ENCODE measurements around the gene EPS8.

Gene EPS8

DNA sequence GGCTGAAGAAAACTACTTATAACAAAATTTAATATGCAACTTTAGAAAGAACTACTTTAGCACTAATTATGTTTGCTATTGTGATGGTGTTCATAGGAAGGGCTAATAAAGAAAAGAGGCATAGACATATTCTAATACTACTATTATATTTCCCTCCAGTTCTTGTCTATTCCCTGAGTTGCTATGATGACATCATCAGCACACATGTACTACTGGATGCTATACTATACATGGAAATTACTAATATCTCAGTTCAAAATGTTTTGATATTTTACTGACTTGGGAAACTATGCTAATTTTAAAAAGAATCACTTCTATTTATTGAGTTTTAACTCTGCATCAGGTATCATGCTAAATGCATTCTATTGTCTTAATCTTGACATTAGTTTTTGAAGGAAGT, 101.6 kb downstream of the EPS8 start:
- no peak for DNase-seq

- no peak for DNase-seq
These were observed 104.1 kb downstream of the EPS8 start for GRCh38 chr12:15684896-15685658.

- no peak for DNase-seq
These were observed 106.4 kb downstream of the EPS8 start for GRCh38 chr12:15682826-15683225.

DNA sequence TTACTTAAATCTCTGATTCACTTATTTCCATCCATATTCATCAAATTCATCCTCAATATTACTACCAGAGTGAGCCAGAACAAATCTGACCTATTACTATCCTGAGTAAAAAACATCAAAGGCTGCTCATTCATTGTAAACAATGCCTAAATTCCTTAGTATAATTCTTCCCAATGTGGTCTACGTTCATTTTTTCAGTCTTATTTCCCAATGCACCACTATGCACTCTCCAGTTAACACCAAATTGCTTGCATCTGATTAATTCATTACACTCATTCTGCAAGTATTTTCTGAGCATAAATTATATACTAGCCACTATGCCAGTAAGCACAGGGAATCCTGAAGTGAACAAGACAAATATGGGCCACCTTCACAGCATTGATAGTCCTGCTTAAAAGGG, 110.0 kb downstream of the EPS8 start:
- DNase-seq, result no peak

- DNase-seq, result no peak
These were observed 111.4 kb downstream of the EPS8 start for GRCh38 chr12:15677726-15678201.

- DNase-seq, result no peak
These were observed 112.0 kb downstream of the EPS8 start for GRCh38 chr12:15677228-15677627.

DNA sequence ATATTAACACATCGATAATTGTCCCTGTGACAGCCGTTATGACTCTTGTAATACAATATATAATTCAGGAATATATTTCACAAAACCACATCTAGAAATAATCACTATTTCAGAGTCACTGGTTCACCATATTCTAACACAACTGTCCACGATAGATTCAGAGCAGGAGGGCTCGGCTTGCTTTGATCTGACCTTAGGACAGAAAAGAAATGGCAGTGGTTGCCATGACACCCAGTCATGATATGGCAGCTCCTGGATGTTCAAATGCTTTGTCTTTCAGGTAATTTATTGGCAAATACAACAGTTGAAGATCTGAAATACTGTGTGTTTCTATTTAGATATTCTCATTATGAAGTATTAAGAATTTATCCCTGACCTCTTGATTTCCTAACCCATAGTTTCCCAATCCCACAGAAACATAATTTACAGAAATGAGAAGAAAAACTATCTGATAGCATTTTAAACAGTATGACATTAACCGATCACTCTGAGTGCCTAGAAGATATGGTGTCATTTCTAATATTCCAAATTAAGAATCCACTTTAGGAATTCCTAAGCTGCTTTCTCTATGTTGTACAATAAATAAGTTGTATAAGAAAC, 116.4 kb downstream of the EPS8 start:
- no peak for DNase-seq

- no peak for DNase-seq
These were observed 118.4 kb downstream of the EPS8 start for GRCh38 chr12:15670756-15671155.

GRCh38 chr12:15669256-15669948, 119.8 kb downstream of the EPS8 start:
- DNase-seq, result no peak

DNA sequence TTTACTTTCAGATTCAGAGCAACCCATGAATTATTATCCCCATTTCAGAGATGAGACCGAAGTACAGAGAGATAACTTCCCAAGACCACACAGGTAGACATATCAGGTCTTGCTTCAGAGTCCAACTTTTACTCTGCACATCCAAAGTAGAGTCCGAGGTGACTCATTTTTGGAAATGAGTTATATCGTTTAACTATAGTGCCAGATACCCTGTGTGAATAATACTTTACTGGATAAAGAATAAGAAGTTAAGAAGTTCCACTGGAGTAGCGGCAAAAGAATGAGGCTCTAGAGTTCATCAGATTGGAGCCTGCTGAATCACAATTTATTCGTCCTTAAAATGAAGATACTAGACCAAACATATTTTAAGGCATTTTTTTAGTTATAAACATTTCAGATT, 124.7 kb downstream of the EPS8 start:
- DNase-seq, result no peak

DNA sequence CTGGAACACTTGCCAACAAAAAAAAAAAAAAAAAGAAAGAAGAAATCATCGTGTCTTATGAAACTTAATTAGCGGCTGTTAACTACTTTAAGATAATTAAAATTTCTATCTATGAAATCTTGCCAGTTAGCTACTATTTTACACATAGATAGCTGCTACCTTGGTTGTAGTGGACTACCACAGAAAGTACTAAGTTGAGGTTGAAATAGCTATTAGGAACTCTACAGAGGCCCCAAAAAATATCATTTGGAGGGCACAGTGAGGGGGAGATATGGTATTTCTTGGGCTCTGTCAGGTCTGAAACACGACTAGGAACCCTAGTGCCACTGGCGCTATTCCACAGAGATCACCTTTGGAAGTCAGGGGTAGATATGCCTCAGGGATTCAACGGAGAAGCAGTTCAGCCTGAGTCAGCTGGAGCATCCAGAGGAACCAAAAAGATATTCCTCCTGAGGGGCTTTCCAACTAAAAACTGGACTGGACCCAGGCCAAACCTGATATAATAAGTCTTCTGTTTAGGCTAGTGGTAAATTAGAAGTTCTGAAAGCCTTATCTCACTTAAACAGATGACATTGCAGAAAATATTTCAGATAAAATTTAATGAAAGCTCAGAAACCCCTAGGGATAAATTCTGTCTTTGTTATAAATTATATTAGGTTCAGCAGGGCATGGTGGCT, 126.1 kb downstream of the EPS8 start:
- DNase-seq, result no peak

- no peak for DNase-seq
These were observed 126.7 kb downstream of the EPS8 start for GRCh38 chr12:15662303-15662980.

- no peak for DNase-seq
These were observed 137.8 kb downstream of the EPS8 start for GRCh38 chr12:15651371-15651770.

GRCh38 chr12:15650399-15651128, 138.6 kb downstream of the EPS8 start:
- DNase-seq, result no peak

DNA sequence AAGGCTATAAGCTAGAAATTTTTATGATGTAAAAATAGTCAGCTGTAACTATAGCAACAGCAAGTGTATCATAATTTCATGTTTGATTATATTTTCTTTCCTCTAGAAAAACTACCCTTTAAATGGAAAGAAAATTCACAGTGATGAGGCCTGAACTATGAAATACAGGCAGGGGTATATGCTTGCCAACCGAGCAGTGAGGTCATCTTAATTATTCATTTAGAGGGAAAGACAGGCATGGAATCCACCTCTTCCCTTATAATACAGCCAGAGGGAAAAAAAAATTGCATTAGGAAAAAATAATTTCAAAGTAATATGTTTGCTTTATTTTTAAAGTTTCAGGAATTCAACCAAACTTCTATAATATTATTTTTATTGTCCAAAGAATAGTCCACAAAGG, 139.8 kb downstream of the EPS8 start:
- no peak for DNase-seq

- no peak for DNase-seq
These were observed 140.6 kb downstream of the EPS8 start for GRCh38 chr12:15648558-15648957.

DNA sequence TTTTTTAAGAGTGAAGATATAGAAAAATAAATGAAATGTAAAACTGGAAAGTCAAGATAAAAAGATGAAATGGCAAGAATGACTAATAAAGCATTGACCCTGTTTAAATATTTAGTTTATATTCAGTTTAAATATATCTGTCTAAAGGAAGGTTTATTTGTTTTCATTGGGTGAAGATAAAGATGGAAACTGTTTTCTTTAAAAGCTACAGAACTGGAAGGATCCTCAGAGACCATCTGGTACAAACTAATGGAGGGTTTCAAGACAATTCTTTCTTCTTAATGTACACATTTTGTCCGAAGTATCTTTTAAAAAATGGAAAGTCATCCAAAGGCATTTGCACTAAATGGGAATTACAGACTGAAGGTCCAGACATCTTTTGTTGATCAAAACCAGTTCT, 142.6 kb downstream of the EPS8 start:
- DNase-seq, result no peak

GRCh38 chr12:15644700-15645099, 144.5 kb downstream of the EPS8 start:
- DNase-seq, result no peak

- DNase-seq, result no peak
These were observed 151.0 kb downstream of the EPS8 start for GRCh38 chr12:15638231-15638630.

- DNase-seq, result no peak
These were observed 152.9 kb downstream of the EPS8 start for GRCh38 chr12:15636060-15636890.

DNA sequence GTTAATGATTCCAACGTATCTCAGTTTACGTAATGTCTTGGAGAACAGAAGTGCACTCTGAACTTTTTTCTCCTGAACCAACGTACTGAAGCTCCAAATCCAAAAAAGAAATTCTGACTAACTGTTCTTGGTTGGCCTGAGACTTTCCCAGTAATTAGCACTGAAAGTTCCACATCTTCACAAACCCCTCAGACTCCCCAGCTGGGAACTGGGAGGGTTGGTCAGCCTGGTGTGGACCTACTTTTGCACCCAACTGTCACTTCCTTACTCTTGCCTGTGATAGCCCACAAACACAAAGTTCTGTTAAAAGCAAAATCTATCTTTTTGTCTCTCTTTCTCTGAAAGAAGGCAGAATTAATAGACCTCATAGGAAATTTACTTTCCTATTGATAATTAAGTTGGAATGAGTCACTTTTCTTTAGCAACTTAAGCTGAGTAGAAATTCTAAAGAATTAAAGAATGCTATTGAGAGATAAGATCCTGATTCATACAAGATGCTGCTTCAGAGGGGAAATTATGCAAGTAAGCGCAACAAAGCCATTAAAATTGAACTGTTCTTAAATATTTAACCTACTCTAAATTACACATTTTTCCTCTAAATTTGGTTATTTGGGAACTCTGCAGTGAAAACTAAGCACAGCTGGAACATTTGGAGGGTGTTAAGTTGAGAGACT, 155.0 kb downstream of the EPS8 start:
- DNase-seq, result no peak

Data from activated CD4-positive, alpha-beta T cell treated with anti-CD3 and anti-CD28 coated beads, Interleukin-2, amount 50 U/mL, for 4 hours (primary cell).